Neuron (in vitro differentiated cells): ENCODE measurements around the gene MYH10.
"Not testable (repeated sequence)": the region's sequence is repeated elsewhere in the genome, so short reads cannot be mapped to it uniquely, and the experiment has no call there.

Experiments
- H2AFZ ChIP-seq: one replicate; pipeline ENCODE4 v1.6.1; 2013; ENCODE audit warnings: low read depth, mild to moderate bottlenecking, inconsistent platforms, low read length, moderate library complexity
- H3K27me3 ChIP-seq: one replicate; pipeline ENCODE4 v1.6.1; 2013; ENCODE audit warnings: low read length; ENCODE audit not compliant: insufficient read depth
- H3K36me3 ChIP-seq: one replicate; pipeline ENCODE4 v1.6.1; 2013; ENCODE audit warnings: low read length; ENCODE audit not compliant: insufficient read depth
- H3K4me1 ChIP-seq: one replicate; pipeline ENCODE4 v1.6.1; 2013; ENCODE audit warnings: low read length; ENCODE audit not compliant: insufficient read depth
- H3K4me3 ChIP-seq: 2 replicates; pipeline ENCODE4 v1.5.1; 2013; ENCODE audit warnings: mild to moderate bottlenecking, low read length, moderate library complexity
- H3K9me3 ChIP-seq: one replicate; pipeline ENCODE4 v1.6.1; 2013; ENCODE audit warnings: low read length

Gene MYH10

DNA sequence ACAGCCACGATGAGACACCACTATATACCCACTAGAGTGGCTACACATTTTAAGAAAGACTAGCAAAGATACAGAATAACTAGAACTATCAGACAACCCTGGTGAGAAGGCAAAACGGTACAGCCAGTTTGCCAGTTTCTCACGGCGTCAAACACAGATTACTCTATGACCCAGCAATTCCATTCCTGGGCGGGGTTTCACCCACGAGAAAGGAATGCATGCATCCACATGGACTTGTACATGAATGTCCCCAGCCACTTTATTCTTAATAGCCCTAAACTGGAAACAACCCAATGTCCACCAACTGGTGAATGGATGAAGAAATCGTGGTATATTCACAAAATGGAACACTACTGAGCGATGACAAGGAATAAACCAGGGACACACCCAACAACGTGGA lies 74.5 kb downstream of the MYH10 start:
- Histone ChIP-seq H3K36me3 (peaks cover 68% of the 10 kb centered on the region), H3K4me1 (peaks cover 3% of the 10 kb centered on the region), H3K27me3 (no peaks in the 10 kb centered on the region), H3K9me3 (no peaks in the 10 kb centered on the region), H3K4me3 (no peak overlapping the region), H2AFZ (no peak overlapping the region)

GRCh38 chr17:8555062-8555461 lies 75.5 kb downstream of the MYH10 start:
- no peaks in the 10 kb centered on the region for H3K27me3 ChIP-seq
- peaks cover 3% of the 10 kb centered on the region for H3K4me1 ChIP-seq
- no peaks in the 10 kb centered on the region for H3K9me3 ChIP-seq
- peaks cover 59% of the 10 kb centered on the region for H3K36me3 ChIP-seq
- H2AFZ ChIP-seq, result no peak overlapping the region
- no peak overlapping the region for H3K4me3 ChIP-seq

GRCh38 chr17:8552577-8553320 lies 77.8 kb downstream of the MYH10 start:
- Histone ChIP-seq H3K36me3 (peaks cover 57% of the 10 kb centered on the region), H3K27me3 (no peaks in the 10 kb centered on the region), H3K9me3 (no peaks in the 10 kb centered on the region), H2AFZ (no peak overlapping the region), H3K4me1 (no peaks in the 10 kb centered on the region), H3K4me3 (no peak overlapping the region)

DNA sequence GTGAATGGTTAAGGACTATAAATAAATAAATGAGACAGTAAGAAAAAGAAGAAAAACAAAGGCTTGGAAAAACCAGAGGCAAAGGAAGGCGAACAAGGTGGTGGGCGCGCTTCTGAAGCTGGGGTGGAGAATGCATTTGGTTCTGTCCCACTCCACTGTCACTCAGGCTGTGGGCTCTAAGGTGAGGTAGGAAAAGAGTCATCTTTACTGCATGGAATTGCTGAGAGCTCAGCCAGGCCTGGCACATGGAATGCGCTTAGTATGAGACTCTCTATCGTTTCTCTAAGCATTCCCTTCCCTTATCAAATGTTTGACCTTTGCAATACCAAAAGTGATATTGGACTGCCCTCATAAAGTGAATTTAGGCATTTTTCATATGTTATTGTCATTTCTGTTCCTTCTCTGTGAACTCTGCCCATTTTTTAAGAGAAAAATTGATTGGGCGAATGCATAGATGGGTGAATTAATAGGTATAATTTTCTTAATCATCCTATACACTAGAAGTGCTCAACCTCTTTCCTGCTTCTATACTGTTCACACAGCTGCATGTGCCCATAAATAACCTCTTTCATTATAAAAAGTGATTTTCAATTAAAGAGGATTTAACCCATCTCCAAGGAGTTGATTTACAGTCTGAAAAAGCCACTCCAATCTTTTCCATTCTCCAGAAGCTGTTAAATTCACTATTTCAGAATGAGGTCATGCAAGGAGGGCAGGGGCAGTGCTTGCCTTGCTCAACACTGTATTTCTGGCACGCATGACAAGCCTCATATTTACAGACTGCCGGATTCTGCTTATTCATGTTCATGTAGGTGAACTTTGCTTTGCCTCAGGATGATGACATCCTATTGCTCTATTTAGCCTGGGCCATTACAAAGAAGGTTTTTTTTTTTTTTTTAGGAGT lies 87.7 kb downstream of the MYH10 start:
- Histone ChIP-seq H3K36me3 (peaks cover 89% of the 10 kb centered on the region), H3K4me1 (no peaks in the 10 kb centered on the region), H2AFZ (no peak overlapping the region), H3K4me3 (no peak overlapping the region), H3K27me3 (no peaks in the 10 kb centered on the region), H3K9me3 (no peaks in the 10 kb centered on the region)

DNA sequence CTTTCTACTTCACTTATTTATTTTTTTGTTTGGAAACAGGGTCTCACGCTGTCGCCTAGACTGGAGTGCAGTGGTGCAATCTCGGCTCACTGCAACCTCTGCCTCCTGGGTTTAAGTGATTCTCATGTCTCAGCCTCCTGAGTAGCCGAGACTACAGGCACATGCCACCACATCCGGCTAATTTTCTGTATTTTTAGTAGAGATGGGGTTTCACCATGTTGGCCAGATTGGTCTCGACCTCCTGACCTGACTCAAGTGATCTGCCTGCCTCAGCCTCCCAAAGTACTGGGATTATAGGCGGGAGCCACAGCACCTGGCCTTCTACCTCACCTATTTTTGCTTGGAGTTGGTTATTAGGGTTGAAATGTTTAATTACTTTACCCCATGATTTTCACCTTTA lies 90.5 kb downstream of the MYH10 start:
- H3K27me3 ChIP-seq, H3K4me3 ChIP-seq: not testable (repeated sequence)
- H3K36me3 ChIP-seq, result peaks cover 88% of the 10 kb centered on the region

DNA sequence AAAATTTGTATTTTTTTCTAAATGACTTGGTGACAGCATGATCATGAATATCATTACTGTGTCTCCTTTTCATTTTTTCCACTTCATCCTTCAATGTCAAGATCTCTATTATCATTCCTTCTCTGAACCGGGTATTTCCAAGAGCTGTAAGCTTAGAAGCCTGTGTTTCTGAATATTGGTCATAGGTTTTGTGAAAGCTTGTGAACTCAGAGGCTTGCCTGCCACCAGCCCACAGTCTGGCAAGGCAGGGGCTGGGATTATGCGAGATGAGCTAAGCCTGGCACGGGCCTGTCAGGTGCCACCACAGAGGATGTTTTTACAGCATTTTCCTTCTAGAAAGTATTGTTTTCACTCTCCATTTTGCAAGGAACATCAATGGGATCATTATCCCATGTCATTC lies 92.8 kb downstream of the MYH10 start:
- Histone ChIP-seq H3K36me3 (peaks cover 90% of the 10 kb centered on the region), H3K9me3 (no peaks in the 10 kb centered on the region), H3K4me1 (no peaks in the 10 kb centered on the region), H3K27me3 (no peaks in the 10 kb centered on the region), H2AFZ (no peak overlapping the region), H3K4me3 (no peak overlapping the region)

More for the DNA sequence above, 90.5 kb downstream of the MYH10 start:
- not testable (repeated sequence) for H3K9me3 ChIP-seq, H3K4me1 ChIP-seq, H2AFZ ChIP-seq

GRCh38 chr17:8534498-8535188 lies 95.9 kb downstream of the MYH10 start:
- Histone ChIP-seq H2AFZ (no peak overlapping the region), H3K36me3 (peaks cover 83% of the 10 kb centered on the region), H3K4me3 (no peak overlapping the region), H3K4me1 (no peaks in the 10 kb centered on the region), H3K27me3 (no peaks in the 10 kb centered on the region), H3K9me3 (no peaks in the 10 kb centered on the region)

- Histone ChIP-seq H3K27me3 (no peaks in the 10 kb centered on the region), H2AFZ (no peak overlapping the region), H3K36me3 (peaks cover 87% of the 10 kb centered on the region), H3K4me1 (no peaks in the 10 kb centered on the region), H3K4me3 (no peak overlapping the region), H3K9me3 (no peaks in the 10 kb centered on the region)
These were observed 98.5 kb downstream of the MYH10 start for GRCh38 chr17:8532021-8532420.

- H3K36me3 ChIP-seq, result peaks cover 87% of the 10 kb centered on the region
- H3K9me3 ChIP-seq, result peaks cover 3% of the 10 kb centered on the region
These were observed 107.9 kb downstream of the MYH10 start for GRCh38 chr17:8522577-8522976.

GRCh38 chr17:8520981-8521380 lies 109.5 kb downstream of the MYH10 start:
- H3K4me1 ChIP-seq, result no peaks in the 10 kb centered on the region
- no peak overlapping the region for H3K4me3 ChIP-seq
- H3K27me3 ChIP-seq, result no peaks in the 10 kb centered on the region
- H2AFZ ChIP-seq, result no peak overlapping the region
- peaks cover 3% of the 10 kb centered on the region for H3K9me3 ChIP-seq
- peaks cover 87% of the 10 kb centered on the region for H3K36me3 ChIP-seq

More at GRCh38 chr17:8522577-8522976, 107.9 kb downstream of the MYH10 start:
- H3K4me3 ChIP-seq, result no peak overlapping the region
- H3K27me3 ChIP-seq, result no peaks in the 10 kb centered on the region
- no peak overlapping the region for H2AFZ ChIP-seq
- H3K4me1 ChIP-seq, result no peaks in the 10 kb centered on the region

DNA sequence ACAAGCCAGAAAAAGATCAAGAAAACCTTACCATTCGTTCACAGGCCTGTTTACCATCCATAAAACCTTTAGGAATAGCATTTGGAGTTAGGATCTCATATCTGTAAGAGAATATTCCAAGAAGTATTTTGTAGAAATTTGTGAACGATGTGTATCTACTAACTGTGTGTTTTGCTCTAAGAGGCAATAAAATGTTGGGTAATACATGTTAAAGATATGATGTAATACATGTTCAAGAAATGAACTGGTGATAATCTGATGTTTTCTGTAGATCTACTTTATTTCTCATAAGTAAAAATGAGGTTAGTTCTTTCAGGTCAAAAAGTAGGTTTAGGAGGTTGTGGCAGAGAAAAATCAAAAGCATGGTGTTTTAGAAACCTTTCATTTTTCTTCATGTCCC lies 111.7 kb downstream of the MYH10 start:
- no peak overlapping the region for H2AFZ ChIP-seq
- peaks cover 3% of the 10 kb centered on the region for H3K9me3 ChIP-seq
- no peaks in the 10 kb centered on the region for H3K4me1 ChIP-seq
- peaks cover 92% of the 10 kb centered on the region for H3K36me3 ChIP-seq
- H3K27me3 ChIP-seq, result no peaks in the 10 kb centered on the region
- H3K4me3 ChIP-seq, result no peak overlapping the region

GRCh38 chr17:8518326-8518725 lies 112.2 kb downstream of the MYH10 start:
- Histone ChIP-seq H2AFZ (no peak overlapping the region), H3K4me3 (no peak overlapping the region), H3K4me1 (no peaks in the 10 kb centered on the region), H3K27me3 (no peaks in the 10 kb centered on the region), H3K9me3 (peaks cover 3% of the 10 kb centered on the region), H3K36me3 (peaks cover 92% of the 10 kb centered on the region)

- Histone ChIP-seq H3K9me3 (peaks cover 3% of the 10 kb centered on the region), H3K36me3 (peaks cover 91% of the 10 kb centered on the region), H3K27me3 (no peaks in the 10 kb centered on the region), H2AFZ (no peak overlapping the region), H3K4me3 (no peak overlapping the region), H3K4me1 (no peaks in the 10 kb centered on the region)
These were observed 115.7 kb downstream of the MYH10 start for GRCh38 chr17:8514801-8515200.
